NT2/D1 (cell line): ENCODE measurements around the gene AKNAD1.

Experiments
- SUZ12 ChIP-seq: IDR thresholded peaks from 2 replicates; pipeline ENCODE4 v1.6.1; 2011; ENCODE audit not compliant: insufficient read length, insufficient read depth; ENCODE audit errors: extremely low read depth
- YY1 ChIP-seq: IDR thresholded peaks from 2 replicates; pipeline ENCODE4 v1.6.1; 2011; ENCODE audit not compliant: insufficient read length, insufficient read depth
- ZNF274 ChIP-seq: IDR thresholded peaks from 2 replicates; pipeline ENCODE4 v1.6.1; 2011; ENCODE audit warnings: mild to moderate bottlenecking, low read depth, low read length

GRCh38 chr1:108785880-108786279 is 71.0 kb downstream of the AKNAD1 start:
- TF ChIP-seq ZNF274: no peak
- no peak for TF ChIP-seq SUZ12
- TF ChIP-seq YY1: no peak
